HG03520 (cell line): ENCODE data around the gene KIRREL3.

Experiments used
- ATAC-seq: cut with Tn5 transposase; IDR thresholded peaks from one replicate; pipeline ENCODE4 v1.9.1; 2021; ENCODE audit warnings: mild to moderate bottlenecking, moderate library complexity; ENCODE audit not compliant: unreplicated experiment

Gene KIRREL3

DNA sequence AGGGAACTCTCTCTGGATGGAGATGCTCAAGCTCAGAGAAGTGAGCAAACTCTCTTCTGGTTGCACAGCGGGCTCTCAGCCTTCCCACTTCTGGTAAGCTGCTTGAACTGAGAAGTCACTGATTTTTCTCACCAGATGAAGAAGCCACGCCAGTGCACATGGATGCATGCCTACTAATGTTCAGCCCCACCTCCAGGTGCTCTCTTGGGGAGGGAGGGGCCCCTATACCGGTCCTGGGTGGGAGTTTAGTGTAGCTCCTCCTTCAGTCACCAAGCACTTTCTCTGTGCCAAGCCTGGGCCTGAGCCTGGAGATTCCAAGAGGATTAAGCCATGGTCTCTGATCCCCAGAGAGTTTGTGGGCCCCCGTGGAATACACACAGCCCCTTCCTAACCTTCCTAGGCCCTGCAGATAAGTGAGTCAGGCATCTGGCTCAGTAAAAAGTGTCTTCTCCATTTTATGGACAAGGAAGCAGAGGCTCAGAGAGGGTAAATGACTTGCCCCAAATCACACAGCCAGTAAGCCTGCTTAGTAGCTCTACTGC lies 502.9 kb downstream of the KIRREL3 start:
- ATAC-seq, result no peak

- no peak for ATAC-seq
Measured at GRCh38 chr11:126496576-126497337, 503.8 kb downstream of the KIRREL3 start.

DNA sequence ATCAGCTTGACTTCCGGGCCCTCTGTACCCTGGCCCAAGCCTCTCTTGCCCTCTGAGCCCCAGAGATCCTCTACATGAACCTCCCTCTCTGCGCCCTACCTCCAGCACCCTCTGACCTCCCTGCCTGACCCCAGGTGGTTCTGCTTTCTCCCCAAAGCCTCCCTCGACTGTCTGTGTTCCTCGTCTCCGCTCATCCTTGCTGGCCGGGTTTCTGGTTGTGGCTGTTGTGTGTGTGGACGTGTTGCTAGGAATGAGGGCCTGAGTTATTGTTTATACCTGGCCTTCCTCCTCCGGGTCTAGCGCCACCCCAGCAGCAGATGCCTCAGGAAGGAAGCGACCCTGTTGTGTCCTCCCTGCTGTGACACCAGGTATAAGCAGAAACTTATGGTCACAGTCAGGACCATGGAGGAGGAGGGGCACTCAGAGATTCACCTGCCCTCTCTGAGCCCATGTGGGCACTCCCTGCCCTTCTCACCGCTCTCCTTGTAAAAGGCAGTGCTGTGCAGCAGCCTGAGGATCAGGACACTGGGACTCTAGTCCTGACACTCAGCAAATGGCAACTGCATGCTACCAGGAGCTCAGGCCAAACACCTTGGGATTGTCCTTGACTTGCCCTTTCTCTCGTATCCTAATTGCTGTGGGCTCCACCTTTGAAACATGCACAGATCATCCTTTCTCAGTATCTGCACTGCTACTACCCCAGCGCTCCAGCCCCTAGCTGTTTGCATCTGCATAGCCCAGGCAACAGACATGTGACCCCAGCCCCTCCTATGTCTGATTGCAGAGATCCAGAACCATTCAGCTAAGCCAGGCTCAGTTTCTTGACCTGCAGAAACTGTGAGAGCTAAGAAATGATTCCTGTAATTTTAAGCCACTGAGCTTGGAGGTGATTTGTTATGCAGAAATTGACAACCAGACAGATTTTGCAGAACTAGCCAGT lies 505.0 kb downstream of the KIRREL3 start:
- ATAC-seq, result no peak

DNA sequence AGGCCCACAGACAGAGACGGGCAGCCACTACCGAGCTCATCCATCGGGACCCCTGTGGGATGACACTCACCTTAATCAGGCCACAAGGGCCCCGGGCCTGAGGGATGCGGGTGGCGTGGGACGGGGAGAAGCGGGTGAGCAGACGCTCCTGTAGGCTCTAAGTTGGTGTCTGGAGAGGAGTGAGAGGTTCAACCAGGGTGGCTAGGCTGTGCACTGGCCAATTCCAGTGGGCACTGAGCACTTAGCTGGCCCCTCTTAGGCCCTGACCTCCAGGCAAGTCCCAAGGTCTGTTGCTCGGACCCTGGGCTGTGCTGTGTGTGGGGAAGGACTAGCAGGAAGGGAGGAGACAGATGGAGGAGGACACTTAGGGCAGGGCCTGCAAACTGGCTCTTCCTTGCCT lies 505.7 kb downstream of the KIRREL3 start:
- no peak for ATAC-seq

DNA sequence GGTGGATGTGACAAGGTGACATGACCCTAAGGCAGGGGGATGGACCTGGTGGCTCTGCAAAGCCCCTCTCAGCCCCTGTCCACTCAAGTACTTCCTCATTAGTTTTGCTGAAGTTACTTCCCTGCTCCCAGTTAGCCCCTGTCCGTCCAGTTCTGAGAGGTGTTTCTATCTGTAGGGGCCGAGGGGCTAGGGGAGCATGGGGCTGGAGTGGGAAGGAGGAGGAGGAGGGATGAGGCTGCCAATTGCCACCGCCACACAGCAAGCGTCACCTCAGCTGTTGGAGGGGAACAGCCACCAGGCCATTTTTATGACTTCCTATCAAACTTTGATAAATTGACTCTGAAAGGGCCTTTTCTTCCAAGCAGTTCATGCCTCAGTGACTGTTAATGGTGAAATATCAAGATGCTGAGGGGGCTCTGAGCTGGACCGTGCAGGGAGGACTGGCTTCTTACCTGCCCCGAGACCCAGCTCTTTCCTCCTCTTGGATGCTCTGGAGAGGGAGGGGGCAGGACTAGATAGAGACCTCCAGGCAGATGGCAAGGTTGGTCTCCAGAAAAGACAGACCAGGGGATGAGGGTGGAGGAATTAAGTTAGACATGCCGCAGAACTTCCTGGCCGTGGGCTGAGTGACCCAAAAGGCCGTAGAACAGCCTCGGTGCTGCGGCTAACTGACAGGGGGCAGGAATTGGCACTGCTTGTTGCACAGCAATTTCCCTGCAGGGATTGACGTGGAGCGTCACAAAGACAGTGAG lies 508.1 kb downstream of the KIRREL3 start:
- ATAC-seq, result no peak

GRCh38 chr11:126491092-126491491 lies 509.5 kb downstream of the KIRREL3 start:
- ATAC-seq, result no peak

- ATAC-seq, result no peak
Measured at GRCh38 chr11:126489836-126490660, 510.5 kb downstream of the KIRREL3 start.

- ATAC-seq, result no peak
Measured at GRCh38 chr11:126488591-126489370, 511.8 kb downstream of the KIRREL3 start.

GRCh38 chr11:126487711-126488110 lies 512.9 kb downstream of the KIRREL3 start:
- no peak for ATAC-seq

GRCh38 chr11:126485986-126486635 lies 514.5 kb downstream of the KIRREL3 start:
- no peak for ATAC-seq

DNA sequence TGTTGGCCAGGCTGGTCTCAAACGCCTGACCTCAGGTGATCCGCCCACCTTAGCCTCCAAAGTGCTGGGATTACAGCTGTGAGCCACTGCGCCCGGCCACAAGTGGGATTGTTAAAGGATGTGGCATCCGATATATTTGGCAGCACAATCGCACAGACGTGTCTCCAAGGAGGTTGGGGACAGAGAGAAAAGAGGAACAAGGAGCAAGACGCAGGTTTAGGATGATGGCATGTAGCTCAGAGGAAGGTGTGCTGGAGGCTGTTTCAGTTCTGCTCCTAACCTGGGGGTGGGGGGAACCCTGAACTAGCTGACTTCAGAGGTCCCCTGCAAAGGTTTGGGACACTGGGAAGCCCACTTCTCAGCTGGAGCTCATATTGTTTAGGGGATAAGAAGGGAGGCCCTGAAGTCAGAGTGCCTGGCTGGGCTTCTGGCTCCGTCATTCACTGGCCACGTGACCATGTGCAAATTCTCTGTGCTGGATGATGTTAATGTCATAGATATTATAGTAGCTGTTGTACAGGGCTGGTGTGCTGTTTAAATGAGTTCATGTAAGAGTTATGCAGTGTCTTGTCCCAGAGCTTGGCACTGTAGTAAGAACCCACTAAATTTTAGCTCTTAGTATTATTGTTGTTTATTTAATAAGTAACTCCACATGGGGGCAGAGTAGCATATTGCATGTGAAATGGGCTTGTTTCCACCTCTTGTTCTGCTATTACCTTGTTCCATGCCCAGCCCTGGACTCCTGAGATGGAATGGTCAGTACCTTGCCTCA lies 515.4 kb downstream of the KIRREL3 start:
- ATAC-seq, result peak; percentile 55

DNA sequence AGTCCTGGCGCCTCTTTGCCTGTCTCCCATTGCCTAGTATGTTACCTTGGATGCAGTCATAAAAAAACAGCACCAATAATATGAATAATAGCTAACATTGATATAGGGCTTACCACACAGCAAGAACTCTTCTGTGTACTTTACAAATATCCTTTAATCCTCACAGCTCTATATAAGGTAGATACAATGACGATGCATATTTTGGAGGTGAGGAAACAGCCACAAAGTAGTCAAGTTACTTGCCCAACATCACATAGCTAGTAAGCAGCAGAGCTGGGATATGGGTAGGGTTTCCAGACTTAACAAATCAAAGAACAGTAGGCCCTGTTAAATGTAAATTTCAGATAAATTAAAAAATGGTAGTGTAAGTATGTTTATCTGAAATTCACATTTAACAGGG lies 516.3 kb downstream of the KIRREL3 start:
- no peak for ATAC-seq

- ATAC-seq, result no peak
Measured at GRCh38 chr11:126483621-126484195, 516.9 kb downstream of the KIRREL3 start.

DNA sequence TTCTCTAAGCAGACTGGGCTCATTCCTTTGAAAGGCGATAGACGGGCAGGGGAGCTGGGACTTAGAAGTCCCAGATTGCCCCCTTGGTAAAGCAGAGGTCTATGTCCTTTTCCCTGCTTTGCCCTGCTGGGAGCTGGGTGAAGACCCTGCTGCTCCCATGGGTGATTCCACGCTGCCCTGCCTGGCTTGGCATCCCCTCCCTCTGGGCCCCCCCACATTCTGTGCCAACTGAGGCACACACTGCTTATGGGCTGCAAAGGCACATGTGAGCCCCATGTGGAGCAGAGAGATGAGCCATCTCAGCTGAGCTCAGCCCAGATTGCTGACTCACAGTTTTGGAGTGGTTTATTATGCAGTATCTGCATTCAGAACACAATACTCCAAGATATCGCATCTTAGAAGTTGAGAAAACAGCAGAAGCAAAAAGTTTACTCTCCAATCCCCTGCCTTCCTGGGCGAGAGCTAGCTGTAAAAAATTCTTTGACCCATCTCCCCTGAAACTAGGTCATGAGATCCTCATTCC lies 517.9 kb downstream of the KIRREL3 start:
- ATAC-seq, result no peak

- no peak for ATAC-seq
Measured at GRCh38 chr11:126481303-126481680, 519.3 kb downstream of the KIRREL3 start.

GRCh38 chr11:126480410-126481302 lies 519.9 kb downstream of the KIRREL3 start:
- peak; percentile 63 for ATAC-seq
